HT1080 (cell line): ENCODE measurements around the gene CPSF7. TPM values are rescaled to one million over a fixed set of nuclear protein-coding genes. Genes with fewer than 3 reads are reported as not detected.
"Not testable (repeated sequence)": the region's sequence is repeated elsewhere in the genome, so short reads cannot be mapped to it uniquely, and the experiment has no call there.

Source experiments
- DNase-seq: peaks from one replicate; pipeline ENCODE4 v3.0.0-alpha.2; 2015; ENCODE audit warnings: low read depth
- polyA plus RNA-seq, 2 experiments: library from polyadenylated mRNA; depleted of rRNA; stranded (reverse); fragments of >200 nt; gene quantifications; 2 replicates each; pipeline ENCODE4 v1.2.3, GENCODE V29; 2015
- total RNA-seq: library from RNA; depleted of rRNA; stranded (reverse); fragments of >200 nt; shearing (Covaris generic); gene quantifications from 2 replicates; pipeline ENCODE4 v1.2.3, GENCODE V29; 2014; rRNA removed

The CPSF7 gene
- 33.4 and 48.1 TPM in 2 replicates for total RNA-seq
- 49.0 and 53.4 TPM in 2 replicates for polyA plus RNA-seq (2015; cell fraction: cytosol; rRNA removed)
- 114 and 120 TPM in 2 replicates for polyA plus RNA-seq (2015; cell fraction: nucleus; rRNA removed)

GRCh38 chr11:61429691-61430582 lies at the start of gene CPSF7, which contains the start of gene SDHAF2:
Gene CPSF7, minus strand, starts transcription at chr11:61429975. Its CDS starts 740 bp downstream, at chr11:61429235.
Gene SDHAF2, plus strand, starts transcription at chr11:61430124. Its CDS starts 23 bp downstream, at chr11:61430147.
- DNase-seq = peak; percentile 93

- DNase-seq = no peak
Measured at GRCh38 chr11:61477727-61478148, 48.0 kb upstream of the CPSF7 start.

- DNase-seq = no peak
Measured at GRCh38 chr11:61477126-61477525, 47.4 kb upstream of the CPSF7 start.

- DNase-seq = no peak
Measured at GRCh38 chr11:61476371-61476770, 46.6 kb upstream of the CPSF7 start.

GRCh38 chr11:61475433-61475832 lies 45.7 kb upstream of the CPSF7 start:
- DNase-seq = no peak

GRCh38 chr11:61474013-61474643 lies 44.4 kb upstream of the CPSF7 start:
- no peak for DNase-seq

GRCh38 chr11:61473370-61474012 lies 43.7 kb upstream of the CPSF7 start:
- DNase-seq = no peak

GRCh38 chr11:61472868-61473267 lies 43.1 kb upstream of the CPSF7 start:
- no peak for DNase-seq

GRCh38 chr11:61472282-61472681 lies 42.5 kb upstream of the CPSF7 start:
- DNase-seq = no peak

- no peak for DNase-seq
Measured at GRCh38 chr11:61468002-61468401, 38.2 kb upstream of the CPSF7 start.

- DNase-seq = not testable (repeated sequence)
Measured at GRCh38 chr11:61467602-61468001, 37.8 kb upstream of the CPSF7 start.

GRCh38 chr11:61460986-61461385 lies 31.2 kb upstream of the CPSF7 start:
- no peak for DNase-seq

GRCh38 chr11:61460474-61460881 lies 30.7 kb upstream of the CPSF7 start:
- DNase-seq = no peak

- no peak for DNase-seq
Measured at GRCh38 chr11:61454520-61454919, 24.7 kb upstream of the CPSF7 start.

GRCh38 chr11:61453695-61454094 lies 23.9 kb upstream of the CPSF7 start:
- DNase-seq = no peak

- DNase-seq = no peak
Measured at GRCh38 chr11:61452825-61453224, 23.1 kb upstream of the CPSF7 start.

GRCh38 chr11:61448552-61448927 lies 18.8 kb upstream of the CPSF7 start:
- DNase-seq = no peak

GRCh38 chr11:61447601-61448551 lies 18.1 kb upstream of the CPSF7 start:
- no peak for DNase-seq

- peak; percentile 94 for DNase-seq
Measured at GRCh38 chr11:61446211-61446651, 16.5 kb upstream of the CPSF7 start.

GRCh38 chr11:61445516-61445915 lies 15.7 kb upstream of the CPSF7 start:
- DNase-seq = no peak

- DNase-seq = no peak
Measured at GRCh38 chr11:61442616-61443015, 12.8 kb upstream of the CPSF7 start.
